ENCODE results near the gene ITGA2B. TPM values are rescaled to one million over a fixed set of nuclear protein-coding genes. Genes with fewer than 3 reads are reported as not detected.

Gene ITGA2B
- total RNA-seq, 1 experiment from 2014 or later: 0.62 TPM

GRCh38 chr17:44409309-44410028, 20.0 kb upstream of the ITGA2B start:
- POLR2A ChIA-PET (ENCODE audit: low non-redundant PET): no interaction called here
- Histone ChIP-seq H3K4me3 (ENCODE audit: low read depth, low read length, poor library complexity, severe bottlenecking) (no peak overlapping the region), H3K27me3 (replicated peaks; ENCODE audit: insufficient read depth, low read depth, low read length, poor library complexity) (no peaks in the 10 kb centered on the region), H3K27ac (ENCODE audit: low read depth, low read length, poor library complexity, severe bottlenecking) (no peak overlapping the region), H3K36me3 (ENCODE audit: insufficient read depth, low read length, poor library complexity, severe bottlenecking) (peaks cover 3% of the 10 kb centered on the region), H3K4me1 (ENCODE audit: insufficient read depth, low read length, poor library complexity, severe bottlenecking) (no peaks in the 10 kb centered on the region), H3K9me3 (ENCODE audit: low read depth, low read length, poor library complexity, severe bottlenecking) (no peaks in the 10 kb centered on the region)
- TF ChIP-seq, protein P1, sequence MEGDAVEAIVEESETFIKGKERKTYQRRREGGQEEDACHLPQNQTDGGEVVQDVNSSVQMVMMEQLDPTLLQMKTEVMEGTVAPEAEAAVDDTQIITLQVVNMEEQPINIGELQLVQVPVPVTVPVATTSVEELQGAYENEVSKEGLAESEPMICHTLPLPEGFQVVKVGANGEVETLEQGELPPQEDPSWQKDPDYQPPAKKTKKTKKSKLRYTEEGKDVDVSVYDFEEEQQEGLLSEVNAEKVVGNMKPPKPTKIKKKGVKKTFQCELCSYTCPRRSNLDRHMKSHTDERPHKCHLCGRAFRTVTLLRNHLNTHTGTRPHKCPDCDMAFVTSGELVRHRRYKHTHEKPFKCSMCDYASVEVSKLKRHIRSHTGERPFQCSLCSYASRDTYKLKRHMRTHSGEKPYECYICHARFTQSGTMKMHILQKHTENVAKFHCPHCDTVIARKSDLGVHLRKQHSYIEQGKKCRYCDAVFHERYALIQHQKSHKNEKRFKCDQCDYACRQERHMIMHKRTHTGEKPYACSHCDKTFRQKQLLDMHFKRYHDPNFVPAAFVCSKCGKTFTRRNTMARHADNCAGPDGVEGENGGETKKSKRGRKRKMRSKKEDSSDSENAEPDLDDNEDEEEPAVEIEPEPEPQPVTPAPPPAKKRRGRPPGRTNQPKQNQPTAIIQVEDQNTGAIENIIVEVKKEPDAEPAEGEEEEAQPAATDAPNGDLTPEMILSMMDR (conservative IDR thresholded peaks at IDR 0.05; ENCODE audit: low read depth, low read length): no peak
- TF ChIP-seq EZH2 (IDR thresholded peaks at IDR 0.05; ENCODE audit: borderline replicate concordance, low read depth, low read length, poor library complexity, severe bottlenecking): no peak
- DNase-seq (ENCODE audit: low spot score): no peak
- BruUV-seq (replicated peaks): no TSS peak
- intact Hi-C loops (cut with micrococcal nuclease; ENCODE audit: unreplicated experiment): no loop called here
- CTCF ChIA-PET: no interaction called here

DNA sequence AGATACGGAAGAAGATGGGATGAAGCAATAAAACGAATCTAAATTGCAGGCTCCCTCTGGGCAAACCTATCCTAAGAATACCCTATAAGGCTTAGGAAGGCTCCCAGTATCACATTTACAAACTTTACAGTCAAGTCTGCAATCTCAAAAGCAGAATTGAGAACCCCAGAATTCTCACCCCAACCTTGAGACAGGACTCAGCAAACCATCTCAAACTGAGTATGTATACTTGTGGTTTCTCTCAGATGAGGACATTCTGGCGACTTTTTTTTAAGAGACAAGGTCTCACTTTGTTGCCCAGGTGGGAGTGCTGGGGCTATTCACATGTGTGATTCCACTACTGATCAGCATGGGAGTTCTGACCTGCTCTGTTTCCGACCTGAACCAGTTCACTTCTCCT, 19.3 kb upstream of the ITGA2B start:
- ChIA-PET CTCF (no interaction called here), POLR2A (ENCODE audit: low non-redundant PET) (no interaction called here)

DNA sequence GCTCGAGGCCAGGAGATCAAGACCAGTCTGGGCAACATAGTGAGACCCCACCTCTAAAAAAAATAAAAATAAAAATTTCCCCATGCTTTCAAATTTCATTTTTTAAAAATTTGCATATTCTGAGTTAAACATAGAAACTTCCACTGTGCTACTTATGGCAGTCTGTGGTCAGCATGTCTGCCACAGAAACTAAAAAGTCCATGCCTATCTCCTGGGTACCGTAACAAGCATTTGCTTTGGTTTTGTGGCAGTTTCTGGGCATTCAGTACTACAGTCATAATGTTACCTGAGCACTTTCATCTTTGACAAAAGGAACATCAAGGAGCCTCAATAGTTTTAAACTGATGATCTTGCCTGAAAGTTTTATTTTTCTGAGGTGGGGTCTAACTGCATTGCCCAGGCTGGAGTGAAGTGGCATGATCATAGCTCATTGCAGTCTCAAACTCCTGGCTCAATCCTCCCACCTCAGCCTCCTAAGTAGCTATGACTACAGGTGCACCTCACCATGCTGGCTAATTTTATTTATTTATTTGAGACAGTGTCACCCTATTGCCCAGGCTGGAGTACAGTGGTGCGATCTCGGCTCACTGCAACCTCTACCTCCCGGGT, 13.2 kb upstream of the ITGA2B start:
- Histone ChIP-seq H3K36me3 (ENCODE audit: insufficient read depth, low read length, poor library complexity, severe bottlenecking) (peaks cover 17% of the 10 kb centered on the region), H3K4me3 (ENCODE audit: low read depth, low read length, poor library complexity, severe bottlenecking) (no peak overlapping the region), H3K27me3 (replicated peaks; ENCODE audit: insufficient read depth, low read depth, low read length, poor library complexity) (no peaks in the 10 kb centered on the region), H3K27ac (ENCODE audit: low read depth, low read length, poor library complexity, severe bottlenecking) (no peak overlapping the region), H3K4me1 (ENCODE audit: insufficient read depth, low read length, poor library complexity, severe bottlenecking) (no peaks in the 10 kb centered on the region), H3K9me3 (ENCODE audit: low read depth, low read length, poor library complexity, severe bottlenecking) (no peaks in the 10 kb centered on the region)
- ChIA-PET CTCF (no interaction called here), POLR2A (ENCODE audit: low non-redundant PET) (no interaction called here)
- no TSS peak for BruUV-seq (replicated peaks)
- no peak for DNase-seq (ENCODE audit: low spot score)
- intact Hi-C loops (cut with micrococcal nuclease; ENCODE audit: unreplicated experiment): no loop called here
- TF ChIP-seq EZH2 (IDR thresholded peaks at IDR 0.05; ENCODE audit: borderline replicate concordance, low read depth, low read length, poor library complexity, severe bottlenecking): no peak
- TF ChIP-seq, protein P1 (conservative IDR thresholded peaks at IDR 0.05; ENCODE audit: low read depth, low read length): no peak

More for the DNA sequence above, 19.3 kb upstream of the ITGA2B start:
- no peak for DNase-seq (ENCODE audit: low spot score)
- peaks cover 3% of the 10 kb centered on the region for H3K36me3 ChIP-seq (ENCODE audit: insufficient read depth, low read length, poor library complexity, severe bottlenecking)
- H3K27ac ChIP-seq (ENCODE audit: low read depth, low read length, poor library complexity, severe bottlenecking): no peak overlapping the region
- H3K27me3 ChIP-seq (replicated peaks; ENCODE audit: insufficient read depth, low read depth, low read length, poor library complexity): no peaks in the 10 kb centered on the region
- no peaks in the 10 kb centered on the region for H3K4me1 ChIP-seq (ENCODE audit: insufficient read depth, low read length, poor library complexity, severe bottlenecking)
- intact Hi-C loops (cut with micrococcal nuclease; ENCODE audit: unreplicated experiment): no loop called here
- TF ChIP-seq, protein P1 (conservative IDR thresholded peaks at IDR 0.05; ENCODE audit: low read depth, low read length): no peak
- no peak for TF ChIP-seq EZH2 (IDR thresholded peaks at IDR 0.05; ENCODE audit: borderline replicate concordance, low read depth, low read length, poor library complexity, severe bottlenecking)
- no peaks in the 10 kb centered on the region for H3K9me3 ChIP-seq (ENCODE audit: low read depth, low read length, poor library complexity, severe bottlenecking)
- H3K4me3 ChIP-seq (ENCODE audit: low read depth, low read length, poor library complexity, severe bottlenecking): no peak overlapping the region
- no TSS peak for BruUV-seq (replicated peaks)

All from A673 (cell line).